HuH-7.5 (cell line): ENCODE data around the gene PYGM.

Source experiments
- DNase-seq: peaks from one replicate; pipeline ENCODE4 v3.0.0; 2011; ENCODE audit warnings: low spot score

The PYGM gene

DNA sequence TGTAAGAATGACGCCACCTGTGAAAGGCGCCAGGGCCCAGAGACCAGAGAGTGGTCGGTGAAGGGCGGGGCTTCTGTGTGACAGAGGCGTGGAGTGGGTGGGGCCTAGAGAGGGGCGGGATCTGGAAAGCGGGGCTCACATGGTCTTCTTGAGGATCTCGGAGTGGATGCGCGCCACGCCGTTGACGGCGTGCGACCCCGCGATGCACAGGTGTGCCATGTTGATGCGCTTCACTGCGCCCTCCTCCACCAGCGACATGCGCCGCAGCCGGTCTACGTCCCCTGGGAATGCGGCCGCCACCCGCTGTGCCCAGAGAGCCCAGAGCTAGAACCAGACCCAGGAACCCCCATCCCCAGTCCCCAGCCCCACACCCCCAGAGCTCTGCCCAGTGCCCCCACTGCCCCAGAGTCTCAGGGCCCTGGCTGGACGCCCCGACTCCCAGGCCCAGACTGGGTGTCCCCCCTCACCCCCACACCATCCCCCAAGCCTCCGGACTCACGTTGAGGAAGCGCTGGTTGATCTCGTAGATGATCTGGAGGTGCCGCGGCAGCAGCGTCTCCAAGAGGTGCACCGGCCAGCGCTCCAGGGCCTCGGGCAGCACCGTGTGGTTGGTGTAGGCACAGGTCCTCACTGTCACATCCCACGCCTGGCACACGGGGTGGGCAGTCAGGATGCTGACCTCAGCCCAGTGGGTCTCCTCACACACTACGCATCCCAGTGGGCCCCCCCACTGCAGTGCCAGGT is 6.2 kb downstream of the PYGM start:
- DNase-seq: no peak

DNA sequence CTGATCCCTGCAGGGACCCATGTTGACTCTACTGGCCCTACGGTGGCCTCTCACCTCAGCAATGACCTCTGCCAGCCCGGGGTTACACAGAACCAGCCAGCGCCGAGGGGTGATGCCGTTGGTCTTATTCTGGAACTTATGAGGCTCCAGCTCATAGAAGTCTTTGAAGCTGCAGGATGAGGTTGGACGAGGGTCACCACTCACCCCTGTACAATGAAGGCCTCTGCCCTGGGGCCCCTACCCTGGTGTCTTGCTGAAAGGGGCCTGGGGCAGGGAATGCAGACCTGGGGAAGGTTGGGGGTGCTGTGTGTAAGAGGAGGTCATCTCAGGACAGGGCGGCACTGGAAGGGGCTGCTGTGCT is 6.8 kb downstream of the PYGM start:
- DNase-seq: no peak

DNA sequence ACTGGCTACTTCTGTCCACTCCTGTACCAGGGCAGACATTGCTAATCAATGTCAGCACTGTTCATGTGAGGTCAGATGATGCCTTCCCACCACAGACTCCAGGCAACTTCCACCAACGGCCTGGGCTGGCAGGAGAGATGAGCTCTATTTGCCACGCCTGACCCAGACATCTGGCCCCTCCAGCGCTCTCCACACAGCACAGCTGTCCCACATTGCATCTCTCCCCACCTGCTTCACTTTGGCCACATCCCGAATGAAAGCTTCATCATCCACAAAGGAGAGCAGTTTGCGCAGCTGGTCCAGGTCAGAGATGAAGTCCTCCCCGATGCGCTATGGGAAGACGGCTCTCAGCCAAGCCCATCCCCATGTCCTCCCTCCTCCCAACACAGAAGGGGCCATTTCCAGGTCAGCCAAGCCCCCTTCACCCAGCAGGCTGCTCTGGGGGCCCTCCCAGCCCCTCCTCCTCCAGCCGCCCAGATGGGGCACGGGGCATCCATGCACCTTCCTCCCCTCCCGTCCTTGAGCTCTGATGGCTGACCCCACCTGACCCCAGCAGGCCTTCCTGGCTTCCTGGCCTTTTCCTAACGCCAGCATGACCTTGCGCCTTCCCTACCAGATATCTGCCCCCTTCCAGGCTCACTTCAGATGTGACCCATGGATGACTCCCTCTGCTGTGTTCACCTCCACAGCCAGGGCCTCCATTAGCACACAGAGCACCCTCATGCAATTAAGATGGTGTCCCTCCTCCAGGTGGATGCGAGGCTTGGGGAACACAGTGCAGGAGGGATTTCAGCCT is 7.4 kb downstream of the PYGM start:
- DNase-seq: no peak

DNA sequence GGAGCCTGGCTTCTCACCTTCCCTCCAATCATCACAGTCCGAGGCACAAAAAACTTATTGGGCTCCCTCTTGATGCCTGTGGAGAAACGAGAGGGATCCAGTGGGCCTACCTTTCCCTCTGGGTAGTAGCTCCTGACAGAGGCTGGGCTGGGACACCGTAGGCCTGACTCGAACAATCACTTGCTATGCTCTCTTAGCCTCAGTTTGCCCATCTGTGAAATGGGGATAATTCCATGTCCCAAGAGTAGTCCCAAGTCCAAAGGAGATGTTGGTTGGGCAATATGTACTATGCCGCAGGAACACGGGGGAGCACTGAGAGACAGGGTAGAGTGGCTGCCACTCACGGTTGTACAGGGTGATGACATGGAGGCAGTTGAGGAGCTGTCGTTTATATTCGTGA is 8.2 kb downstream of the PYGM start:
- DNase-seq: no peak

DNA sequence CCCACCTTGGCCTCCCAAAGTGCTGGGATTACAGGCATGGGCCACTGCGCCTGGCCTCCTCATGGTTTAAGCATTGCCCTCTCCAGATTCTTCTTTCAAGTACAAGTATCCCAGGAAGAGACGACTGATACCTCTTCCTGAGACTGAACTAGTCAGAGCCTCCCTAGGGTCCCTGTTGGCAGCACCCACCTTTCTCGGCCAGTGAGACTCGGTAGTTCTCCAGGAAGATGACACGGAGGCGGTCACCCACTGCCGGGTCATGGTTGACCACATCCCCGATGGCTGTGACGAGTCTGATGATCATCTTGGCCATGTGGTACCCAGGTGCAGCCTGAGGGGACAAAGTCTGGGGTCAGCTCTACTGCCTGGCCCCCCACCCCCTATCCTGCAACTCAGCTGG is 8.6 kb downstream of the PYGM start:
- DNase-seq: no peak

GRCh38 chr11:64750361-64751054 is 9.3 kb downstream of the PYGM start:
- no peak for DNase-seq

- DNase-seq: no peak
These were observed 11.7 kb downstream of the PYGM start for GRCh38 chr11:64747961-64748665.

DNA sequence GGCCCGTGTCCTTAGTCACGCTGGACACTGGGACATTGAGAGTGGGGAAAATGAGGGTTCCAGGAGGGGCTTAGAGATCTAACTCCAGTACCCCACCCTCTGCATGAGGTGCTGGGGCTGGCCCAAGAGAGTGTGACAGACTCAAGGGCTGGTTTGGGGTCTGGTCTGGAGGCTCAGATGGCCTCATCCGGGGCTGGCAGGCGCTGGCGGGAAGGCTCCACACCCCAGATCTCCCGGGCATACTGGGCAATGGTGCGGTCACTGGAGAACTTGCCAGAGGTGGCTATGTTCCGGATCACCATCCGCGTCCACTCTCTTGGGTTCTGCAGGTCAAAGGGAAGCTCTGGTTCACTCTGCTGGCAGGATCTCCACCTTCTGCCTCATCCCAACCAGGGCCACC is 13.3 kb downstream of the PYGM start:
- no peak for DNase-seq

- no peak for DNase-seq
These were observed 14.0 kb downstream of the PYGM start for GRCh38 chr11:64745521-64746328.

- DNase-seq: no peak
These were observed 14.6 kb downstream of the PYGM start for GRCh38 chr11:64745189-64745520.

DNA sequence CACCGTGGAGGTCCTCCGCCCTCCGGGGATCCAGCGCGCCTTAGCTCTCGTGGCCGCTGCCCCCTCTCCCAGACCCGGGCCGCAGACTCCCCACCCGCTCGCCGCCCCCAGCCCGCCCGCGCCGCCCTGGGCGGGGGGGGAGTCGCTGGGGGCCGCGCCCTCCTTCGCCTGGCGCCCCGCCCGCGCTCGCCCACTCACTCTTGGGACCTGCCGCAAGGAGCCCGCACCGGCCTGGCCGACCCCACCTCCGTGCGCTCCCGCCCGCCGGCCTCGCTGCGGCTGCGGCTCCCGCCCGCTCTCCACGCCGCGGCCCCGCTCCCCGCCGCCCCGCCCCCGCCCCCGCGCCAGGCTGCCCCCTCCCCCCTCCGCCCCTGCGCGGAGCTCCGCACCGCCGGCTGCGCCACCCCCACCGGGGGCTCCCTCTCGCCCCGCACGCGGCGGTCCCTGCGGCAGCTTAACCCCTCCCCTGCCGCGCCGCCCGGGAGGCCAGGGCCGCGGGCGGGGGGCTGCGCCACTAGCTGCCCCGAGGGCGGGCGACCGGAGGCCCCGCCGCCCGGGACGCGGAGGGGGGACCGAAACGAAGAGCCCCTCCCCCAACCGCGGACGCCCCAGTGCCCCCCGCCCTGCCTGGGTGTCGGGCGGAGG is 15.1 kb downstream of the PYGM start:
- no peak for DNase-seq

GRCh38 chr11:64743591-64744543 is 15.9 kb downstream of the PYGM start, which contains the start of gene RASGRP2:
RASGRP2 (minus strand) TSS chr11:64744142; CDS start chr11:64742866, 1,276 bp downstream.
- DNase-seq: peak; percentile 88

- peak; percentile 93 for DNase-seq
These were observed 16.7 kb downstream of the PYGM start for GRCh38 chr11:64742889-64743590.

DNA sequence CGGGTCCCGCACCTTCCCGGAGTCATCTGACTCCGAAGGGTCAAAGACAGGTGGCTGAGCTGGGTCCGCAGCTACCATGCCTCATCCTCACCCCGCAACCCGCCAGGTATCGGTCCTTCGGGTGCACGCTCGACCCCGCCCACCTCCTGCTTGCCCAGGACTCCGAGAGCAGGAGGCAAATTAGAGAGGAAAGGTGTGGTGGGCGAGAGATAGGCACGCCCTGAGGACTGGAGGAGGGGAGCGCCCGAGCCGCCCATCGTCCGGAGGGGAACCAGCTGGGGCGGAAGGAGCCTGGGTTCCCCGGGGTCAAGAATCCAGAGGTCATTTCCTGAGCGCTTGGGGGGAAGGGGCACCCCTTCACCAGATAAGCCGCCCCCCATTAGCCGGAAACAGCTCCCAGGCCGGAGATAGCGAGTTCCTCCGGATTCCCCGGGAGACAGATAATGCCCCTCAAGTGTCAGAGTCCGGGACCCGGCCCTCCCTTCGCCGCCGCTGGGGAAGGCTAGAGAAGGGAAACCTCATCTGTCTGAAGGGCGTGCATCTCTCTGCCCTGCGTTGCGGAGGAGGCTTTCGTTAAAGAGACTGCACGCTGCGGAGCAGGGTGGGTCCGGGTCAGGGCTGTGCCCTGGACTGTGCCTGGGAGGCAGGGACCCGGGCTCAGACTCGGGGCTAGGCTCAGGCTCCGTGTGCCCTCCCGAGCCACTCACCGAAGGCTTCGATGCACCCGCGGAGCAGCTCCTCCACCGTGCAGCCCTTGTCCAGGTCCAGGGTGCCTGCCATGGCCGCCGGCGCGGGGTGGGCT is 17.5 kb downstream of the PYGM start:
- peak; percentile 61 for DNase-seq

DNA sequence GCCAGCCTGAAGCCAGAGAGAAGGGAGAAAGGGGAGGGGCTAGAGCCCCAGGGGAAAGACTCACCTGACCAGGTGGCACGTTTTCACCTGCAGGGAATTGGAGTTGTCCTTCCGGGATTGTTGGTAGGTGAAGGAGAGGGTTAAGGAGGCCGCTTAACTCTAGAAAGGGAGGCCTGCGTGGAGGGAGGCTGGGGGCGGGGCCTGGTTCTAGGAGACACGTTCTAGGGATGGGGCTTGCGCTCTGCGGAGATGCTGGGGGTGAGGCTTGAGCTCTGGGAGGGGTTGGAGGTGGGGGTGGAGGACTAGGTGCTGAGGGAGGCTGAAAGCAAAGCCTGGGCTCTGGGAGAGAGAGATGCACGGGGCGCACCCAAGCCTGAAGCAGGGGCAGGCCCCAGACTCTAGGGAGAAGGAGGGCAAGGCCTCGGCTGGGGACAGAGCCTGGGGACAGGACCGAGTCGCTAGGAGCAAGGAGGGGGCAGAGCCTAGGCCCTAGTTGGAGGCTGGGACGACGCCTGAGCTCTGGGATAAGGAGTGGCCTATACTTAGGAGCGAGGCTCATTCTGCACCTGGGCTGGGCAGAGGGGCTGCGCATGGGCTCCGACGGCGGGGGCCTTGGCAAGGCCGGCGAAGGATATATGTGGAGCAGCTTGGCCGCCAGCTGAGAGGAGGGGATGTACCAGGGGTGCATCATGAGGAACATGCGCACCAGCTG is 18.2 kb downstream of the PYGM start:
- DNase-seq: no peak

DNA sequence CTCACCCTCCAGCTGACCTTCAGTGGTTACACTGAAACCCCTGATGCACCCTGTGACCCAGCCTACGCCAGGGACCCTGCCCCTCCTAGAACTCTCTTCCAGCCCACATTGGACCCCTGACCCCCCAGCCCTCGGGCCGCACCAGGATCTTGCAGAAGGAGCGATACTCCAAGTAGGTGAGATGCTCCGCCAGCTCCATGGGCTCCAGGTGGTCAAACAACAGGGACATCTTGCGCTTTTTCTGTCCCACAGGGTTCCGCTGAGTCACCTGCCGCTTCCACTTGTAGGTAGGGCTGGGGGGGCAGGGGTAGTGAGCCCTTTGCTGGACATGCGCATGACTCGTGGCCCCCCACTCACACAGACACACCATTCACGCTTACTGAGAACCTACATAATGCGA is 19.9 kb downstream of the PYGM start:
- no peak for DNase-seq

DNA sequence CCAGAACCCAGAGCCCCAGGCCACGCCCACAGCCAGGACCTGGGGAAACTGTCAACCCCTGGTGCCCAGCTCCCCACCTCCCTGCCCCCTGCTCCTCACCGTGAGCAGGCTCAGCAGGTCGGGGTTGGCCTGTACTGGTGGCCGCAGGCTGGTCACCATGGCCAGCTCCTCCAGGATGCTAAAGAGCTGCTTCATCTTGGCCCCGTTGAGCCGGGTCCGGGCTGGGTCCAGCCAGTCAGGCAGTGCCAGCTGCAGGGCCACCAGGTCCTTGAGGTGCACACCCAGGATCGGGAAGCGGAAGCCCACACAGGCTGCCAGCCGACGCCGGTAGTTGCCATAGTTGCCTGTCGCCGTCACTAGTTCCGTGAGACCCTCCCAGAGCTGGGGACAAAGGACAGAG is 23.1 kb downstream of the PYGM start:
- no peak for DNase-seq
